ENCODE results near the gene ABCA8. TPM values are rescaled to one million over a fixed set of nuclear protein-coding genes. Genes with fewer than 3 reads are reported as not detected.

Gene ABCA8
- polyA plus RNA-seq, 2 donors: 1.6 to 2.8 TPM

DNA sequence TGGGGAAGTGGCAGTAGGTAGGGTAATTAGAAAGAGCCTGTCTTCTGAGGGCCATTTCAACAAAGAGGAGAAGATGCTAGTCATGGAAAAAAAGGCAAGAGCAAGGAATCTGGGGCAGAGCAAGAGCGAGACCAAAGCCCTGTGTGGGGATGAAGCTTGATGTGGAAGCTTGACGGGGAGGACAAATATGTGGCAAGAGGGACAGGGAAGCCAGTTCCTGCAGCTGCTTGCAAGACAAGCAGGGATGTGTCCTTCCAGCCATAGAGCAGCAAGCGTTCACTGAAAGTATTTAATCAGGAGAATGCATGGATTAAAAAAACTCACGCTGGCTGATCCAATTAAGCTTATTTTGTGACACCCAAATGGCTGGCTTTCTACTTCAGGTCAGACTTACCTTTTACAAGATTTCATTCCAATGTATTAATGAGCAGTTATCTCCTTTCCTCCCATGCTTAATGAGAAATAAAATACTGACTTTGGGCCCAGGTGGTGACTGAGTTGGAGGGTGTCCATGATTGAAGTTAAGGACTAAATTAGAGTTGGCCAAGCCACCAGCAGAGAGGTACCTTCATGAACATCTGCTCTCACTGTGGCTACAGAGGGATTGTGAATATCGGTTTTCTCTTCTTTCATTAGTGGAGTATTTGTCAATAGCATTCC is 76.8 kb downstream of the ABCA8 start:
- H3K4me1 ChIP-seq (ENCODE audit: control insufficient read depth in 2 of 2, insufficient read depth in 2 of 2, low read length in 1 of 2): no peaks in the 10 kb centered on the region
- H3K27ac ChIP-seq (ENCODE audit: low read depth in 2 of 2, low read length in 1 of 2): no peak overlapping the region
- no peak overlapping the region for H3K4me3 ChIP-seq (ENCODE audit: low read depth in 1 of 2, low read length in 2 of 2)
- 77 to 79% methylated on average over 5 of the region's 5 CpGs for WGBS, 2 donors
- H3K27me3 ChIP-seq (ENCODE audit: control insufficient read depth in 1 of 2, insufficient read depth in 2 of 2, low read length in 2 of 2): no peaks in the 10 kb centered on the region
- peaks cover 0 to 3% of the 10 kb centered on the region in 2 donors for H3K36me3 ChIP-seq (ENCODE audit: control insufficient read depth in 2 of 2, insufficient read depth in 2 of 2, low read length in 1 of 2)
- H3K9me3 ChIP-seq (ENCODE audit: control insufficient read depth in 2 of 2, insufficient read depth in 1 of 2, low read depth in 1 of 2, low read length in 1 of 2): peaks cover 7 to 10% of the 10 kb centered on the region in 2 donors

DNA sequence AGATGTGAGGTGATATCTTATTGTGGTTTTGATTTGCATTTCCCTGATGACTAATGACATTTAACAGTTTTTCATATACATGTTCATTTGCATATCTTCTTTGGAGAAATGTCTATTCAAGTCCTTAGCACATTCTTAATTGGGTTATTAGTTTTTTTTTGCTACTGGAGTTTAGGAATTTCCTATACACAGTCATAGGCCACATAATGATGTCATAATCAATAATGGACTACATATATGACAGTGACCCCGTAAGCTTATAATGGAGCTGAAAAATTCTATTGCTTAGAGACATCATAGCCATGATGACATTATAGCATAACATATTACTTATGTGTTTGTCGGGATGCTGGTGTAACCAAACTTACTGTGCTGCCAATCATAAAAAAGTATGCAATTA is 83.7 kb downstream of the ABCA8 start:
- Histone ChIP-seq H3K27ac (ENCODE audit: low read depth in 2 of 2, low read length in 1 of 2) (no peak overlapping the region), H3K27me3 (ENCODE audit: control insufficient read depth in 1 of 2, insufficient read depth in 2 of 2, low read length in 2 of 2) (no peaks in the 10 kb centered on the region), H3K4me3 (ENCODE audit: low read depth in 1 of 2, low read length in 2 of 2) (no peak overlapping the region), H3K36me3 (ENCODE audit: control insufficient read depth in 2 of 2, insufficient read depth in 2 of 2, low read length in 1 of 2) (no peaks in the 10 kb centered on the region), H3K4me1 (ENCODE audit: control insufficient read depth in 2 of 2, insufficient read depth in 2 of 2, low read length in 1 of 2) (no peaks in the 10 kb centered on the region), H3K9me3 (ENCODE audit: control insufficient read depth in 2 of 2, insufficient read depth in 1 of 2, low read depth in 1 of 2, low read length in 1 of 2) (no peaks in the 10 kb centered on the region)
- 94 to 95% methylated on average over 2 of the region's 2 CpGs for WGBS, 2 donors

DNA sequence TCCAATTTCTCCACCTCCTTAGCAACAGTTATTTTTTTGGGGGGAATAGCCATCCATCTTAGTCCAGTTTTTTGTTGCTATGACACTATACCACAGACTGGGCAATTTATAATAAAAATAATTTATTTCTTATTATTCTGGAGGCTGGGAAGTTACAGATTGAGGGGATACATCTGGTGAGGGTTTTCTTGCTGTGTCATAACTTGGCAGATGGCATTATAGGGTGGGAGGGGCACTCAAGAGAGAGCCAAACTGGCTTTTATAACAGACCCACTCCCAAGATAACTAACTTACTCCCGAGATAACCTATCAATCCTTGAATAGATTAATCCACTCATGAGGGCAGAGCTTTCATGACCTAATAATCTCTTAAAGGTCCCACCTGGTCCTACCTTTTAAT is 84.2 kb downstream of the ABCA8 start:
- WGBS, 2 donors: 52 to 57% methylated on average over 1 of the region's 1 CpG

DNA sequence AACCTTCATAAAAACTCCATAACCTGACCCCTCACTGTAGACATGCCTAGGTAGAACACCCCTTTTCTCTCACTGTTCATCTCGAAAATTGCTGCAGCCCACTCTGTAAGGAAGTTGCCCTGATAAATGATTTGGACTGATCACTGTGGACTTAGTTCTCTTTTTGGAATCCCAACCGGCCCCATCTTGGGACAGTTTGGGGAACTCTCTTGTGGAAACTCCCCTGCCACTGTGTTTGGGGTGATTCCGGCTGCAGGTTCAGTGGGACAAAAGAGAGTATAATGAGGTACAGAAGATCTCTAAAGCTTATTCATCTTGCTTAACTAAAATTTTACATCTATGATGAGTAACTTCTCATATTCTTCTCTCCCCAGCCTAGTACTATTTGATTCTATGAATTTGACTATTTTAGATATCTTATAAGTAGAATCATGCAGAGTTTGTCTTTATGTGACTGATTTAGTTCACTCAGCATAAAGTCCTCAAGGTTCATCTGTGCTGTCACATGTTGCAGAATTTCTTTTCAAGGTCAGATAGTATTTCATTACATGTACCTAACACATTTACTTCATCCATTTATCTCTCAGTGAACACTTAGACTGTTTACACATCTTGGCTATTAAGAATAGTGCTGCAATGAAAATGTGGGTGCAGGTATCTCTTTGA is 84.9 kb downstream of the ABCA8 start:
- no peaks in the 10 kb centered on the region for H3K36me3 ChIP-seq (ENCODE audit: control insufficient read depth in 2 of 2, insufficient read depth in 2 of 2, low read length in 1 of 2)
- H3K4me3 ChIP-seq (ENCODE audit: low read depth in 1 of 2, low read length in 2 of 2): no peak overlapping the region
- no peak overlapping the region for H3K27ac ChIP-seq (ENCODE audit: low read depth in 2 of 2, low read length in 1 of 2)
- H3K4me1 ChIP-seq (ENCODE audit: control insufficient read depth in 2 of 2, insufficient read depth in 2 of 2, low read length in 1 of 2): no peaks in the 10 kb centered on the region
- H3K9me3 ChIP-seq (ENCODE audit: control insufficient read depth in 2 of 2, insufficient read depth in 1 of 2, low read depth in 1 of 2, low read length in 1 of 2): no peaks in the 10 kb centered on the region
- H3K27me3 ChIP-seq (ENCODE audit: control insufficient read depth in 1 of 2, insufficient read depth in 2 of 2, low read length in 2 of 2): no peaks in the 10 kb centered on the region
- WGBS, 2 donors: 84% methylated on average over 3 of the region's 3 CpGs

More for the DNA sequence above, 84.2 kb downstream of the ABCA8 start:
- H3K27ac ChIP-seq (ENCODE audit: low read depth in 2 of 2, low read length in 1 of 2): no peak overlapping the region
- H3K27me3 ChIP-seq (ENCODE audit: control insufficient read depth in 1 of 2, insufficient read depth in 2 of 2, low read length in 2 of 2): no peaks in the 10 kb centered on the region
- H3K4me3 ChIP-seq (ENCODE audit: low read depth in 1 of 2, low read length in 2 of 2): no peak overlapping the region
- H3K9me3 ChIP-seq (ENCODE audit: control insufficient read depth in 2 of 2, insufficient read depth in 1 of 2, low read depth in 1 of 2, low read length in 1 of 2): no peaks in the 10 kb centered on the region
- no peaks in the 10 kb centered on the region for H3K4me1 ChIP-seq (ENCODE audit: control insufficient read depth in 2 of 2, insufficient read depth in 2 of 2, low read length in 1 of 2)
- no peaks in the 10 kb centered on the region for H3K36me3 ChIP-seq (ENCODE audit: control insufficient read depth in 2 of 2, insufficient read depth in 2 of 2, low read length in 1 of 2)

DNA sequence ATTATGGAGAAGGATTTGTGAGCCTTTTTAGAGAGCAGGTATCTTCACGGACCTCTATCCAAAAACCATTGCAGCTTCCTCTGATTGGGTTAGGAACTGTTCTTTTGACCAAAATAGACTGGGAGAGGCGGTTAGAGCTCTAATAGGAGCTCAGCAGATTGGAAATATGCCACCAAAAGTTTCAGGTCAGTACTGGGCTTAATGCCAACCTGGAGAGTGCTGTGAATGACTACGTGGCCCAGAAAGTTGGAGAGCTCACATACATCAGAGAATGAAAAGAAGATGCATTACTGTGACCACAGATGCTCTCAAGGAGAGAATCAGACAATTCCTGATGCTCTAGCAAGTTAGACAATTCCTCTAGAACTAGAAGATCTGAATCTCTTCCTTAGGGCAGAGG is 86.5 kb downstream of the ABCA8 start:
- Histone ChIP-seq H3K36me3 (ENCODE audit: control insufficient read depth in 2 of 2, insufficient read depth in 2 of 2, low read length in 1 of 2) (no peaks in the 10 kb centered on the region), H3K4me3 (ENCODE audit: low read depth in 1 of 2, low read length in 2 of 2) (no peak overlapping the region), H3K4me1 (ENCODE audit: control insufficient read depth in 2 of 2, insufficient read depth in 2 of 2, low read length in 1 of 2) (no peaks in the 10 kb centered on the region), H3K27me3 (ENCODE audit: control insufficient read depth in 1 of 2, insufficient read depth in 2 of 2, low read length in 2 of 2) (no peaks in the 10 kb centered on the region), H3K9me3 (ENCODE audit: control insufficient read depth in 2 of 2, insufficient read depth in 1 of 2, low read depth in 1 of 2, low read length in 1 of 2) (no peaks in the 10 kb centered on the region), H3K27ac (ENCODE audit: low read depth in 2 of 2, low read length in 1 of 2) (no peak overlapping the region)
- WGBS, 2 donors: 36 to 40% methylated on average over 3 of the region's 3 CpGs

DNA sequence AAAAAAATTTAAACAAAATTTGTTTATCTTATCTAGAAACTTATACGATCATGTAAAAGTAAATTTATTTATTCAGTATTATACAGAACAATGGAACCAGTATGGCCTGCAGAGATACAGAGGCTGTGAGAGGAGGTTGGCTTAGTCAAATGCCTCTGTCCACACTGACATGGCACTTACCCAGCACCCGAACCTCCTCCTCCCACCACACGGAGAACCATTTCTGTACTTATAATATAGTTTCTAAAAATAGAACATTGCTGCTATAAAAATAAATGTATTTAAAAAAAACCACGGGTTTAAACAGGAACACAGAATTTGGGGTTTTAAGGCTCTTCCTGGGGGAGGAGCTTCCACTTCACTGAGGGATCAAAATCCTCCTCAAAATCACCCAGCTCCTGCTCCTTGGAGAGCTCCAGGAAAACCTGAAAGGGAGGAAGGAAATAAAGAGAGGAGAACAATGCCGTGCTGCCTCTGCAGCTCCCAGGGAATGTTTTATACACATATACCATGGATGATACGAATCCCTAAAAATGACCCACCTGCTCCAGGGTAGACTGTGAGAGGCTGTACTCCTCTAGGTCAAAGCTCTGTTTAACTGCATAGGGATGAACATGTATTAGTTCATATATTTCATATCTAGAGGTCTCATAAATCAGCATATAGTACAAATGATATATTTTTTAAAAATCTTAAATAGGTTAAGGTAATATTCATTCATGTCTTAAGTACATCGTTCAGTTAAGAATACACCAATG is 87.3 kb downstream of the ABCA8 start:
- H3K9me3 ChIP-seq (ENCODE audit: control insufficient read depth in 2 of 2, insufficient read depth in 1 of 2, low read depth in 1 of 2, low read length in 1 of 2): no peaks in the 10 kb centered on the region
- no peak overlapping the region for H3K4me3 ChIP-seq (ENCODE audit: low read depth in 1 of 2, low read length in 2 of 2)
- H3K36me3 ChIP-seq (ENCODE audit: control insufficient read depth in 2 of 2, insufficient read depth in 2 of 2, low read length in 1 of 2): no peaks in the 10 kb centered on the region
- 48% methylated on average over 7 of the region's 7 CpGs for whole genome bisulfite sequencing, 2 donors
- H3K4me1 ChIP-seq (ENCODE audit: control insufficient read depth in 2 of 2, insufficient read depth in 2 of 2, low read length in 1 of 2): no peaks in the 10 kb centered on the region
- no peak overlapping the region for H3K27ac ChIP-seq (ENCODE audit: low read depth in 2 of 2, low read length in 1 of 2)
- no peaks in the 10 kb centered on the region for H3K27me3 ChIP-seq (ENCODE audit: control insufficient read depth in 1 of 2, insufficient read depth in 2 of 2, low read length in 2 of 2)

DNA sequence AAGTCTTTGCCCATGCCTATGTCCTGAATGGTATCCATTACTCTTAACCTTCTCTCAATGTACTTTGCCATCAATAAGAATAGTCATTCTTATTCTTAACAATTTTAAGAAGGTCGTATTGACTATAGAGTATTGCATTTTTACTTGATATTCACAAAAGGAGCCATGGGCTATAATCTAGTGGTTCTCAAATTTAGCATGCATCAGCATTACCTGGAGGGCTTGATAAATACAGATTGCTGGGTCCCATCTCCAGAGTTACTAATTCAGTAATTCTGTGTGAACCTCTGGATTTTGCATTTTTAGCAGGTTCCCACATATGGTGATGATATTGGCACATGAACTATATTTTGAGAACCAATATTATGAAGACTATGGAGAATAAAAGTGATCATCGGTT is 89.6 kb downstream of the ABCA8 start:
- H3K27ac ChIP-seq (ENCODE audit: low read depth in 2 of 2, low read length in 1 of 2): no peak overlapping the region
- no peaks in the 10 kb centered on the region for H3K4me1 ChIP-seq (ENCODE audit: control insufficient read depth in 2 of 2, insufficient read depth in 2 of 2, low read length in 1 of 2)
- H3K36me3 ChIP-seq (ENCODE audit: control insufficient read depth in 2 of 2, insufficient read depth in 2 of 2, low read length in 1 of 2): no peaks in the 10 kb centered on the region
- WGBS, 2 donors: 84 to 87% methylated on average over 2 of the region's 2 CpGs
- no peak overlapping the region for H3K4me3 ChIP-seq (ENCODE audit: low read depth in 1 of 2, low read length in 2 of 2)
- no peaks in the 10 kb centered on the region for H3K9me3 ChIP-seq (ENCODE audit: control insufficient read depth in 2 of 2, insufficient read depth in 1 of 2, low read depth in 1 of 2, low read length in 1 of 2)
- H3K27me3 ChIP-seq (ENCODE audit: control insufficient read depth in 1 of 2, insufficient read depth in 2 of 2, low read length in 2 of 2): no peaks in the 10 kb centered on the region

DNA sequence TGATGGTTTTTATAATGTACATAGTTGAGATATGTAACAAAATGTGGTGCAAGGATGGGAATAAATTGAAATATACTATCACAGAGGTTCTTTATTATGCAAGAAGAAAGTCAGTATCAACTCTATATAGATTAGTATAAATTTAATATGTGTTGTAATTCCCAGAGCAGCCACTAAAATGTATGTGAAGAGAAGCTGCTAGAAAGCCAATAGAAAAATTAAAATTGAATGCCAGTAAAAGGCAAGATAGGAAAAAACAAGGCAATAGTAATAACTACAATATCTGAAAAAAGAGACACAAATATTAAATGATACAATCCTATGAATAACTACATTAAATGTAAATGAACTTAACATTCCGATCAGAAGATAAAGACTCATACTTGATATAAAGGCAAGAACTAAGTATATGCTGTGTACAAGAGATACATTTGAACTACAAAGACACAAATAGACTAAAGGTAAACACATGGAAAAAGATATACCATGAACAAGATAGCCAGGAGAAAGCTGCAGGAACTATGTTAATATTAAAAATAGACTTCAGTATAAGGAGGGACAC is 92.0 kb downstream of the ABCA8 start:
- no peaks in the 10 kb centered on the region for H3K36me3 ChIP-seq (ENCODE audit: control insufficient read depth in 2 of 2, insufficient read depth in 2 of 2, low read length in 1 of 2)

DNA sequence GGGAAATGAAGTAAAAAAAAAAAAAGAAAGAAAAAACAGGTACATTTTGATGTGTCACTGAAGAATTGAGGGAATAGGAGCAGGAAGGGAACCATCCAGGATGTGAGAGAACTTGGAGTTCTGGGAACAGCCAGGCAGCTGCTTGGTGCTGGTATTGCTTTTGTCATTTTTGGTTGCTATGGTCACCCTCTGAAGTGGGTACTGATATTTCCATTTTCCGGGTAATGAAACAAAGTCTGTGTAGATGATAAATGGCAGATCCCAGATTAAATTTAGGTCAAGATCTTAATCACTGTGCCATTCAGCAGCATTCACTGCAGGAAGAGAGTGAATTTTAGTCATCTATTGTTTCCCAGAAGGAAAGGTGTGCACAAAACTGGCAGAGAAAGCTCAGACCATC is 93.6 kb downstream of the ABCA8 start:
- no peak overlapping the region for H3K27ac ChIP-seq (ENCODE audit: low read depth in 2 of 2, low read length in 1 of 2)
- H3K36me3 ChIP-seq (ENCODE audit: control insufficient read depth in 2 of 2, insufficient read depth in 2 of 2, low read length in 1 of 2): no peaks in the 10 kb centered on the region
- no peaks in the 10 kb centered on the region for H3K9me3 ChIP-seq (ENCODE audit: control insufficient read depth in 2 of 2, insufficient read depth in 1 of 2, low read depth in 1 of 2, low read length in 1 of 2)
- H3K4me1 ChIP-seq (ENCODE audit: control insufficient read depth in 2 of 2, insufficient read depth in 2 of 2, low read length in 1 of 2): no peaks in the 10 kb centered on the region
- no peaks in the 10 kb centered on the region for H3K27me3 ChIP-seq (ENCODE audit: control insufficient read depth in 1 of 2, insufficient read depth in 2 of 2, low read length in 2 of 2)
- 15 to 22% methylated on average over 1 of the region's 1 CpG for WGBS, 2 donors
- no peak overlapping the region for H3K4me3 ChIP-seq (ENCODE audit: low read depth in 1 of 2, low read length in 2 of 2)

More for the DNA sequence above, 92.0 kb downstream of the ABCA8 start:
- Histone ChIP-seq H3K27ac (ENCODE audit: low read depth in 2 of 2, low read length in 1 of 2) (no peak overlapping the region), H3K4me1 (ENCODE audit: control insufficient read depth in 2 of 2, insufficient read depth in 2 of 2, low read length in 1 of 2) (no peaks in the 10 kb centered on the region), H3K27me3 (ENCODE audit: control insufficient read depth in 1 of 2, insufficient read depth in 2 of 2, low read length in 2 of 2) (no peaks in the 10 kb centered on the region), H3K4me3 (ENCODE audit: low read depth in 1 of 2, low read length in 2 of 2) (no peak overlapping the region), H3K9me3 (ENCODE audit: control insufficient read depth in 2 of 2, insufficient read depth in 1 of 2, low read depth in 1 of 2, low read length in 1 of 2) (no peaks in the 10 kb centered on the region)
- WGBS, 2 donors: 94 to 96% methylated on average over 1 of the region's 1 CpG
